ENCODE data around the gene CDCP2.

Gene CDCP2

DNA sequence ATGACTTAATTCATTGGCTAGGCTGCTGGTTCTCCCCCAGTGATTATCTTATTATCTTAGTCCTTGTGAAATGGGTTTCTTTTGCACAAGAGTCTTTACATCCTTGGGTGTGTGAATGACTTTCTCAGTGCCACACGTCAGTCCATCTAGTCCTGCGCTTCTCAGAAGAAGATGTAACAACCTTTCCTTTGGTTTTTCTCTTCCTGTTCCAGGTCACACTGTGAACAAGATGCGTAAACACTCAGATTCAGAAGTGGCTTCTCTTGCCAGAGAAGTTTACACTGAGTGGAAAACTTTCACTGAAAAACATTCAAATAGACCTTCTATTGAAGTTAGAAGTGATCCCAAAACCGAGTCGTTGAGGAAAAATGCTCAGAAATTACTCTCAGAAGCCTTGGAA lies 64.4 kb downstream of the CDCP2 start:
- DNase-seq (ENCODE audit: low read depth): no peak

DNA sequence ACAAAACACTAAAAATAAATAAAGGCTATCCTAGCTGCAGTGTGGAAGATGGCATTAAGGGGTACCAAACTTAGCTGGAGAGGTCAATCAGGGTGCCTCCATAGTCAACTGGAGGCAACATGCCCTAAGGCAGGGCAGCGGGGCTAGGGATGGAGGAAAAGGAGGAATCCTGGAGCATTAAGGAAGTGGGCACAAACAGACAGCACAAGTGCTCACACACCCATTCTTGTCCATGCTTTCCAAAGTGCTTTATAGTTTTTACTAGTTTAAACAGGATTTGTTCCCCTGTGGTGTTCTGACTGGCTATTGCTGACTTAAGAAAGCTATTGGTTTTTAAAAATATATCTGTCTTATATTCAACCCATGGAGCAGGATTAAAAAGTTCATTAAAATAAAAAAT lies 66.0 kb downstream of the CDCP2 start:
- no peak for DNase-seq (ENCODE audit: low read depth)

DNA sequence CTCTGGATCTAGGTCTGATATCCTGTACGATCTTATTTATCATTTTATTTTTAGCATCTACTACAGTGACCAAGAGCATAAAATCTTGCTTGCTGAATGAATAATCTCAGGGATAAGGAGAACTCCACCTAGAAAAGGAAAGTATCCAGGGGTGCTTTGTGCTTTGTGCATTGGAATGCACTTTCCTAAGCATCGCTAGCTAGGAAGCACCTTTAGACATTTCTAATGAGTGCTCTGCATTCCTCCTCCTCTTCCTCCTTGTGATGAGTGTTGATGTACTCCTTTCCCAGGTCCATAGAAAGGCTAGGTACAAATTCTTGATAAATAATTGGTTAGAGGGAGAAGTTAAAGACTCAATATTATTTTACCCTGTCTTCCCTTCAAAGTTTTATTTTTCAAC lies 68.0 kb downstream of the CDCP2 start:
- no peak for DNase-seq (ENCODE audit: low read depth)
